GM12865 (cell line): ENCODE measurements around the gene PEX6.
A peak's percentile ranks its signal among the peaks of the same experiment; 100 is the strongest.

Experiments used
- DNase-seq: peaks from one replicate; pipeline ENCODE4 v3.0.0; 2010; ENCODE audit warnings: low read depth
- H3K4me3 ChIP-seq: 2 replicates; pipeline ENCODE4 v1.5.1; 2011; ENCODE audit warnings: mild to moderate bottlenecking, low read depth, low read length, control low read depth
- CTCF ChIP-seq: IDR thresholded peaks from 2 replicates; pipeline ENCODE4 v1.5.1; 2011; ENCODE audit warnings: low read length, control low read depth, low read depth, inconsistent platforms; ENCODE audit not compliant: insufficient read depth; ENCODE audit errors: missing control alignments

The PEX6 gene

GRCh38 chr6:43020052-43020705, 41.2 kb upstream of the PEX6 start:
- no peak for DNase-seq
- TF ChIP-seq CTCF = no peak
- H3K4me3 ChIP-seq = no peak overlapping the region

GRCh38 chr6:43019152-43019551, 40.2 kb upstream of the PEX6 start:
- H3K4me3 ChIP-seq = no peak overlapping the region
- TF ChIP-seq CTCF = no peak
- no peak for DNase-seq

- no peak overlapping the region for H3K4me3 ChIP-seq
- no peak for TF ChIP-seq CTCF
- DNase-seq = no peak
Observed at GRCh38 chr6:43016943-43017334, 38.0 kb upstream of the PEX6 start.

- no peak overlapping the region for H3K4me3 ChIP-seq
- no peak for DNase-seq
- no peak for TF ChIP-seq CTCF
Observed at GRCh38 chr6:43016176-43016942, 37.4 kb upstream of the PEX6 start.

- H3K4me3 ChIP-seq = peak overlapping the region; percentile 87
- DNase-seq = no peak
- TF ChIP-seq CTCF = no peak
Observed at GRCh38 chr6:43014434-43014909, 35.5 kb upstream of the PEX6 start.

- peak; percentile 100 for DNase-seq
- TF ChIP-seq CTCF = no peak
- peak within 1 kb of the TSS; percentile 94 for H3K4me3 ChIP-seq
Observed at GRCh38 chr6:43013843-43014433, 35.0 kb upstream of the PEX6 start, which contains the start of the genes KLHDC3 and MEA1. KLHDC3 (plus strand) TSS chr6:43014249; CDS start chr6:43017193, 2,944 bp downstream. MEA1 (minus strand) TSS chr6:43013946; CDS start chr6:43013813, 133 bp downstream.
